A549 (cell line): ENCODE measurements around the gene GALNTL6. TPM values are rescaled to one million over a fixed set of nuclear protein-coding genes. Genes with fewer than 3 reads are reported as not detected.
"Not testable (repeated sequence)": the region's sequence is repeated elsewhere in the genome, so short reads cannot be mapped to it uniquely, and the experiment has no call there.

ENCODE experiments used
- ATAC-seq, 2 experiments: fragments of 200-7000 bp in 1 of 2; fragments of >200 bp in 1 of 2; cut with Nextera tagmentation in 1 of 2; cut with Tn5 transposase in 1 of 2; 3 replicates each; pipeline versions ENCODE4 v1.8.0 to v1.9.1; 2018 to 2020; ENCODE audit warnings: mild to moderate bottlenecking in 1 of 2, moderate library complexity in 1 of 2
- CTCF ChIA-PET: fragments of 300-600 bp; sonication (Branson Sonifier 250); formaldehyde crosslinking; extraction: SDS; loops from one replicate; lab custom pipeline; 2021; ENCODE audit warnings: antibody characterized with exemption, inconsistent platforms; lab: Yijun Ruan, JAX
- POLR2A ChIA-PET: fragments of 350-600 bp; formaldehyde crosslinking; extraction: SDS; loops from one replicate; lab custom pipeline; 2021; ENCODE audit warnings: antibody characterized with exemption, inconsistent platforms; lab: Yijun Ruan, JAX
- DNase-seq, 2 experiments: peaks; one replicate each; pipeline versions ENCODE4 v3.0.0 to v3.0.0-alpha.2; 2011 to 2016; ENCODE audit warnings: low read depth in 1 of 2, low spot score in 1 of 2
- FAIRE-seq: peaks from 2 replicates; lab custom pipeline; 2011; peaks lifted over from hg19 to GRCh38; lab: Jason Lieb, UNC
- H3K27ac ChIP-seq, 2 experiments: fragments of >200 bp; sonication (Bioruptor Twin); formaldehyde crosslinking; 3 replicates each; pipeline ENCODE4 v1.5.1; 2016 to 2017
- H3K4me1 ChIP-seq: fragments of >200 bp; sonication (Bioruptor Twin); formaldehyde crosslinking; 3 replicates; pipeline ENCODE4 v1.6.1; 2016
- H3K4me2 ChIP-seq: fragments of >200 bp; sonication (Bioruptor Twin); formaldehyde crosslinking; 3 replicates; pipeline ENCODE4 v1.6.1; 2016
- H3K4me3 ChIP-seq: fragments of >200 bp; sonication (Bioruptor Twin); formaldehyde crosslinking; 3 replicates; pipeline ENCODE4 v1.5.1; 2016
- H3K9me3 ChIP-seq: fragments of >200 bp; sonication (Bioruptor Twin); formaldehyde crosslinking; 3 replicates; pipeline ENCODE4 v1.6.1; 2016
- BHLHE40 ChIP-seq: IDR thresholded peaks from 2 replicates; pipeline ENCODE4 v1.6.1; 2012; ENCODE audit warnings: low read depth, low read length, inconsistent platforms
- CBX2 ChIP-seq: fragments of 200-600 bp; sonication (generic); IDR thresholded peaks from 2 replicates; pipeline ENCODE4 v1.6.1; 2016; ENCODE audit warnings: low read depth, mild to moderate bottlenecking, borderline replicate concordance
- CHD4 ChIP-seq: fragments of 200-600 bp; sonication (generic); IDR thresholded peaks from 2 replicates; pipeline ENCODE4 v1.6.1; 2016; ENCODE audit warnings: antibody characterized with exemption, mild to moderate bottlenecking, borderline replicate concordance
- EP300 ChIP-seq, 2 experiments: fragments of >200 bp; sonication (Bioruptor Twin); formaldehyde crosslinking; IDR thresholded peaks; 2 replicates in 1 of 2; 3 replicates in 1 of 2; pipeline ENCODE4 v1.6.1; 2016 to 2017
- ESRRA ChIP-seq: fragments of 150-350 bp; IDR thresholded peaks from 2 replicates; pipeline ENCODE4 v1.6.1; 2014; ENCODE audit warnings: mild to moderate bottlenecking, low read length, borderline replicate concordance
- FOXS1 ChIP-seq: fragments of 250-450 bp; sonication (Bioruptor Pico); IDR thresholded peaks from 2 replicates; pipeline ENCODE4 v1.5.0; 2020; ENCODE audit warnings: mild to moderate bottlenecking, moderate library complexity
- GATA3 ChIP-seq: IDR thresholded peaks from 2 replicates; pipeline ENCODE4 v1.6.1; 2012; ENCODE audit warnings: borderline replicate concordance
- JUN ChIP-seq, 2 experiments: fragments of >200 bp; sonication (Bioruptor Twin); formaldehyde crosslinking; IDR thresholded peaks; 2 replicates in 1 of 2; 3 replicates in 1 of 2; pipeline ENCODE4 v1.6.1; 2016 to 2017
- MAFK ChIP-seq: fragments of 450-650 bp; IDR thresholded peaks from 2 replicates; pipeline ENCODE4 v1.6.1; 2014; ENCODE audit not compliant: partially characterized antibody
- NR3C1 ChIP-seq: fragments of >200 bp; sonication (Bioruptor Twin); formaldehyde crosslinking; IDR thresholded peaks from 3 replicates; pipeline ENCODE4 v1.6.1; 2017
- POLR2A ChIP-seq: IDR thresholded peaks from 2 replicates; pipeline ENCODE4 v1.6.1; 2012; ENCODE audit warnings: mild to moderate bottlenecking, low read length
- POLR2AphosphoS2 ChIP-seq: conservative IDR thresholded peaks from 2 replicates; pipeline ENCODE4 v1.6.1; 2012; ENCODE audit warnings: low read length, improper control_type of control experiment, inconsistent platforms
- RFX5 ChIP-seq: fragments of 450-650 bp; IDR thresholded peaks from 2 replicates; pipeline ENCODE4 v1.7.1; 2014; ENCODE audit warnings: antibody characterized with exemption, mild to moderate bottlenecking, moderate library complexity
- ZC3H11A ChIP-seq: fragments of 450-650 bp; IDR thresholded peaks from 2 replicates; pipeline ENCODE4 v1.6.1; 2014; ENCODE audit warnings: antibody characterized with exemption, mild to moderate bottlenecking
- ZNF302 ChIP-seq: fragments of 250-450 bp; sonication (Bioruptor Pico); IDR thresholded peaks from 2 replicates; pipeline ENCODE4 v1.9.0; 2021; ENCODE audit warnings: inconsistent platforms, mild to moderate bottlenecking, moderate library complexity
- ZSCAN20 ChIP-seq: fragments of 250-450 bp; sonication (Bioruptor Pico); IDR thresholded peaks from 2 replicates; pipeline ENCODE4 v1.8.0; 2022; ENCODE audit warnings: mild to moderate bottlenecking, moderate library complexity
- WGBS: methylation state at CpG from one replicate; pipeline ENCODE4 v1.1.6; 2017; ENCODE audit errors: missing lambda C conversion rate; 5-methylcytosine and 5-hydroxymethylcytosine counted together
- polyA plus RNA-seq, 4 experiments: library from polyadenylated mRNA; depleted of rRNA in 3 of 4; stranded (reverse); fragments of >200 nt; fragmentation: RNase III in 1 of 4; extraction: RNeasy Plus Mini Kit Qiagen cat#74134 plus additional on column Dnase treatment in 1 of 4; gene quantifications; 2 replicates in 3 of 4; 3 replicates in 1 of 4; pipeline ENCODE4 v1.2.3, GENCODE V29; 2011 to 2017
- TF ChIP-seq, protein P1 (sequence below): IDR thresholded peaks from 2 replicates; pipeline ENCODE4 v1.6.1; 2012; ENCODE audit warnings: low read depth, borderline replicate concordance
- TF ChIP-seq, protein P2 (sequence below): fragments of 250-450 bp; sonication (Bioruptor Pico); IDR thresholded peaks from 2 replicates; pipeline ENCODE4 v1.5.0; 2020; ENCODE audit warnings: low read depth, mild to moderate bottlenecking, moderate library complexity
- TF ChIP-seq, protein P3 (sequence below): fragments of 450-650 bp; IDR thresholded peaks from 2 replicates; pipeline ENCODE4 v1.6.1; 2014; ENCODE audit warnings: antibody characterized with exemption
- TF ChIP-seq, protein P4 (sequence below): fragments of >200 bp; sonication (Bioruptor Twin); formaldehyde crosslinking; IDR thresholded peaks from 3 replicates; pipeline ENCODE4 v1.6.1; 2016

The GALNTL6 gene
- polyA plus RNA-seq, 2 of the 4 experiments (the other 2 are of a cell fraction): 0.06 to 0.49 TPM

DNA sequence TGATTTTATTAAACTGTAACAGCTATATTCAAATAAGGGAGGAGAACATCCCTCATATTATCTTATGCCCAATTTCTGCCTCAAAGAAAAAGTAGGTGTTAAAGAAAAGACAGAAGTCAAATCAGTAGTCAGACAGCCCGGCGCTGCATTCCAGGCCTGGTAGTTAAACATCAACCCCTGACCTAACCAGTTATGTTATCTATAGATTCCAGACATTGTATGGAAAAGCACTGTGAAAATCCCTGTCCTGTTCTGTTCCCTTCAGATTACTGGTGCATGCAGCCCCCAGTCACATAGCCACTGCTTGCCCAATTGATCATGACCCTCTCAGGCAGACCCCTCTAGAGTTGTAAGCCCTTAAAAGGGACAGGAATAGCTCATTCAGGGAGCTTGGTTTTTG lies 1085.5 kb downstream of the GALNTL6 start (continued):
- TF ChIP-seq, protein P1, sequence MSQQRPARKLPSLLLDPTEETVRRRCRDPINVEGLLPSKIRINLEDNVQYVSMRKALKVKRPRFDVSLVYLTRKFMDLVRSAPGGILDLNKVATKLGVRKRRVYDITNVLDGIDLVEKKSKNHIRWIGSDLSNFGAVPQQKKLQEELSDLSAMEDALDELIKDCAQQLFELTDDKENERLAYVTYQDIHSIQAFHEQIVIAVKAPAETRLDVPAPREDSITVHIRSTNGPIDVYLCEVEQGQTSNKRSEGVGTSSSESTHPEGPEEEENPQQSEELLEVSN: no peak
- no peak for TF ChIP-seq FOXS1 (CRISPR knock-in tag)
- TF ChIP-seq, protein P2, sequence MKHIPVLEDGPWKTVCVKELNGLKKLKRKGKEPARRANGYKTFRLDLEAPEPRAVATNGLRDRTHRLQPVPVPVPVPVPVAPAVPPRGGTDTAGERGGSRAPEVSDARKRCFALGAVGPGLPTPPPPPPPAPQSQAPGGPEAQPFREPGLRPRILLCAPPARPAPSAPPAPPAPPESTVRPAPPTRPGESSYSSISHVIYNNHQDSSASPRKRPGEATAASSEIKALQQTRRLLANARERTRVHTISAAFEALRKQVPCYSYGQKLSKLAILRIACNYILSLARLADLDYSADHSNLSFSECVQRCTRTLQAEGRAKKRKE (CRISPR knock-in tag): no peak
- no peak for TF ChIP-seq RFX5

DNA sequence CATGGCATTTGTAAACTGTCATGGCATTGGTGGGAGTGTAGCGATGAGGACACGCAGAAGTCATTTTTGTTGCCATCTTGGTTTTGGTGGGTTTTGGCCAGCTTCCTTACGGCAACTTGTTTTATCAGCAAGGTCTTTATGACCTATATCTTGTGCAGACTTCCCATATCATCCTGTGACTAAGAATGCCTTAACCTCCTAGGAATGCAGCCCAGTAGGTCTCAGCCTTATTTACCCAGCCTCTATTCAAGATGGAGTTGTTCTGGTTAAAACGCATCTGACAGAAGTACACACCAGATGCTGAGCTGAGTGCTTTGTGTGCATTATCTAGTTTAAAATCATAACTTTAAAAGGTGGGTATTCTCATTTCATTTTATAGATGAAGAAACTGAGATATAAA lies 1086.7 kb downstream of the GALNTL6 start:
- H3K4me2 ChIP-seq: no peak overlapping the region
- no peak overlapping the region for H3K27ac ChIP-seq
- DNase-seq: no peak
- no peak for FAIRE-seq
- no peak for ATAC-seq
- H3K4me1 ChIP-seq: no peaks in the 10 kb centered on the region
- H3K4me3 ChIP-seq: no peak overlapping the region
- ChIA-PET POLR2A (no interaction called here), CTCF (no interaction called here)
- no peak for TF ChIP-seq ESRRA
- TF ChIP-seq NR3C1: no peak
- TF ChIP-seq ZC3H11A: no peak
- TF ChIP-seq BHLHE40: no peak
- TF ChIP-seq, protein P3, sequence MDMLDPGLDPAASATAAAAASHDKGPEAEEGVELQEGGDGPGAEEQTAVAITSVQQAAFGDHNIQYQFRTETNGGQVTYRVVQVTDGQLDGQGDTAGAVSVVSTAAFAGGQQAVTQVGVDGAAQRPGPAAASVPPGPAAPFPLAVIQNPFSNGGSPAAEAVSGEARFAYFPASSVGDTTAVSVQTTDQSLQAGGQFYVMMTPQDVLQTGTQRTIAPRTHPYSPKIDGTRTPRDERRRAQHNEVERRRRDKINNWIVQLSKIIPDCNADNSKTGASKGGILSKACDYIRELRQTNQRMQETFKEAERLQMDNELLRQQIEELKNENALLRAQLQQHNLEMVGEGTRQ: no peak
- TF ChIP-seq JUN (IDR thresholded peaks at IDR 0.05): no peak
- no peak for TF ChIP-seq MAFK
- no peak for TF ChIP-seq RFX5
- no peak for TF ChIP-seq EP300 (IDR thresholded peaks at IDR 0.05)
- TF ChIP-seq POLR2A: no peak
- no peak for TF ChIP-seq GATA3
- TF ChIP-seq ZSCAN20 (CRISPR knock-in tag): no peak
- TF ChIP-seq, protein P4, sequence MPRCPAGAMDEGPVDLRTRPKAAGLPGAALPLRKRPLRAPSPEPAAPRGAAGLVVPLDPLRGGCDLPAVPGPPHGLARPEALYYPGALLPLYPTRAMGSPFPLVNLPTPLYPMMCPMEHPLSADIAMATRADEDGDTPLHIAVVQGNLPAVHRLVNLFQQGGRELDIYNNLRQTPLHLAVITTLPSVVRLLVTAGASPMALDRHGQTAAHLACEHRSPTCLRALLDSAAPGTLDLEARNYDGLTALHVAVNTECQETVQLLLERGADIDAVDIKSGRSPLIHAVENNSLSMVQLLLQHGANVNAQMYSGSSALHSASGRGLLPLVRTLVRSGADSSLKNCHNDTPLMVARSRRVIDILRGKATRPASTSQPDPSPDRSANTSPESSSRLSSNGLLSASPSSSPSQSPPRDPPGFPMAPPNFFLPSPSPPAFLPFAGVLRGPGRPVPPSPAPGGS: no peak
- peaks cover 8% of the 10 kb centered on the region; the same call in 1 of the 3 replicates for H3K9me3 ChIP-seq
- 94% methylated on average over 4 of the region's 4 CpGs for WGBS

DNA sequence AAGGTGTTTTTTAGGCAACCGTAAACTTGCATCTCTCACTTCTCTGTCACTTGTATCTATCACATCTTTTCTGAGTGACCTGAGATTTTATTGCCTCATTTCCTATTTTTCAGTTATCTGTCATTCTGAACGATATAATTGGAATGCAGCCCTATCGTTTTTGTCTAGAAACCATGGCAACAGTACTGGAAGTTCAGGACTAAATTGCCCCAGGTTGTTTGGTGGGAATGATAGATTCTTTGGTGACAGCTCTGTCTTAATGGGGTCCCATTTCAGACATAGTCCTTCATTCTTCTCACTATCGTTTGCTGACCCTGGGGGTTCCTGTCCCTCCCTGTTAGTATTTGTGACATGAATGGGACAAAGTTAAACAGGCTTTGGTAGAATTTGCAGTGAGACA lies 1087.7 kb downstream of the GALNTL6 start:
- no peaks in the 10 kb centered on the region for H3K4me1 ChIP-seq
- DNase-seq (no peak), FAIRE-seq (no peak), ATAC-seq (no peak)
- ChIA-PET CTCF (no interaction called here), POLR2A (no interaction called here)
- TF ChIP-seq CHD4 (no peak), ZNF302 (CRISPR knock-in tag) (no peak), BHLHE40 (no peak), MAFK (no peak), CBX2 (no peak), POLR2A (no peak), GATA3 (no peak), POLR2AphosphoS2 (no peak)
- TF ChIP-seq, protein P2 (CRISPR knock-in tag): no peak
- no peak overlapping the region for H3K27ac ChIP-seq
- no peak overlapping the region for H3K4me2 ChIP-seq
- WGBS: 53% methylated on average over 4 of the region's 4 CpGs
- H3K9me3 ChIP-seq: peaks cover 8% of the 10 kb centered on the region; the same call in 1 of the 3 replicates
- no peak overlapping the region for H3K4me3 ChIP-seq

DNA sequence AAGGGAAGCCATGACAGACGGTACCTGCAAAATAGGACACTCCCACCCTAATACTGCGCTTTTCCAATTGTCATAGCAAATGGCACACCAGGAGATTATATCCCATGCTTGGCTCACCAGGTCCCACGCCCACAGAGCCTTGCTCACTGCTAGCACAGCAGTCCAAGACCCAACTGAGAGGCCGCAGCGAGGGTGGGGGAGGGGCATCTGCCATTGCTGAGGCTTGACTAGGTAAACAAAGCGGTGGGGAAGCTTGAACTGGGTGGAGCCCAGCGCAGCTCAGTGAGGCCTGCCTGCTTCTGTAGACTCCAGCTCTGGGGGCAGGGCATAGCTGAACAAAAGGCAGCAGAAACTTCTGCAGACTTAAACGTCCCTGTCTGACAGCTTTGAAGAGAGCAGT lies 1099.3 kb downstream of the GALNTL6 start:
- CTCF ChIA-PET, H3K4me1 ChIP-seq, H3K4me2 ChIP-seq, H3K4me3 ChIP-seq, POLR2A ChIA-PET, FAIRE-seq, H3K9me3 ChIP-seq, H3K27ac ChIP-seq, DNase-seq, ATAC-seq: not testable (repeated sequence)
- 83% methylated on average over 5 of the region's 8 CpGs for WGBS

DNA sequence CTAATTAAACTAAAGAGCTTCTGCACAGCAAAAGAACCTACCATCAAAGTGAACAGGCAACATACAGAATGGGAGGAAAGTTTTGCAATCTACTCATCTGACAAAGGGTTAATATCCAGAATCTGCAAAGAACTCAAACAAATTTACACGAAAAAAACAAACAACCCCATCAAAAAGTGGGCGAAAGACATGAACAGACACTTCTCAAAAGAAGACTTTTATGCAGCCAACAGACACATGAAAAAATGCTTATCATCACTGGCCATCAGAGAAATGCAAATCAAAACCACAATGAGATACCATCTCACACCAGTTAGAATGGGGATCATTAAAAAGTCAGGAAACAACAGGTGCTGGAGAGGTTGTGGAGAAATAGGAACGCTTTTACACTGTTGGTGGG lies 1104.2 kb downstream of the GALNTL6 start:
- CTCF ChIA-PET, H3K9me3 ChIP-seq, POLR2A ChIA-PET, H3K4me1 ChIP-seq, H3K27ac ChIP-seq, H3K4me3 ChIP-seq, ATAC-seq, H3K4me2 ChIP-seq, FAIRE-seq, DNase-seq: not testable (repeated sequence)
- WGBS: 61% methylated on average over 3 of the region's 3 CpGs
